ENCODE results near the gene PHAF1.

DNA sequence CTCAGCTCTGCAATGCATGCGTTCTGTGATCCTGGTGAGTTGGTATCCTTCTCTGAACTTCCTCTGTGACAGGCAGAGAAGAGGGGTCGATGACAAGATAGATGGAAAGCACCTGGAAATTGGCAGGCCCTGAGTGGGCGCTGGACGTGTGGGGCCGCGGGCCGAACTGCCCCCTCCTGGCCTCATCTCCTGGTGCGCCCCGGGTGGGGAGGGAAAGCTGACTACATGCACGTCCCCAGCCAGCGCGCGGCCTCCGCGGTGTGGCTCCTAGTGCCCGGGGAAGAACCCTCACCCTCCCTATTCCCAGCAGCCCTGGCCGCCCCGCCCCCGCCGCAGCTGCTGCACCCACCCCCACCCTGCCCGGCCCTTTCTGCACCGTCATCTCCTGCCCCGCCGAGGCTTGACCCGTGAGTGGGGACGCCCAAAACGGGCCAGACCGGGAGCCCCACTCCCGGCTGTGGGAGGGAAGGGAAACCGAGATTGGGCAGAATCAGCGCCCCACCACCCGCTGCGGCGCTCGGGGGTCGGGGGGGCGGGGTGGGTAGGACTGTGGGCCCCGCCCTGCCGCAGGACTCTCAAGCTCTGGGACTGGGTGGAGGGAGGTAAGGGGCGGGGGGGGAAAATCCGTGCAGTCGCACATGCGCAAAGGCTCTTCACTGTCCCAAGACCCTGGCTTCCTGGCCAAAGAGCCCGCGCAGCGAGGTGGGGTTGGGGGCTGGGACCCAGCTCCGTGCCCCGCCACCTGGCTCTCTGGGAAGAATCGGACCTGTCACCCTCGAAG is 60.6 kb downstream of the PHAF1 start, which contains the start of gene NOL3:
- TF ChIP-seq, protein P1, sequence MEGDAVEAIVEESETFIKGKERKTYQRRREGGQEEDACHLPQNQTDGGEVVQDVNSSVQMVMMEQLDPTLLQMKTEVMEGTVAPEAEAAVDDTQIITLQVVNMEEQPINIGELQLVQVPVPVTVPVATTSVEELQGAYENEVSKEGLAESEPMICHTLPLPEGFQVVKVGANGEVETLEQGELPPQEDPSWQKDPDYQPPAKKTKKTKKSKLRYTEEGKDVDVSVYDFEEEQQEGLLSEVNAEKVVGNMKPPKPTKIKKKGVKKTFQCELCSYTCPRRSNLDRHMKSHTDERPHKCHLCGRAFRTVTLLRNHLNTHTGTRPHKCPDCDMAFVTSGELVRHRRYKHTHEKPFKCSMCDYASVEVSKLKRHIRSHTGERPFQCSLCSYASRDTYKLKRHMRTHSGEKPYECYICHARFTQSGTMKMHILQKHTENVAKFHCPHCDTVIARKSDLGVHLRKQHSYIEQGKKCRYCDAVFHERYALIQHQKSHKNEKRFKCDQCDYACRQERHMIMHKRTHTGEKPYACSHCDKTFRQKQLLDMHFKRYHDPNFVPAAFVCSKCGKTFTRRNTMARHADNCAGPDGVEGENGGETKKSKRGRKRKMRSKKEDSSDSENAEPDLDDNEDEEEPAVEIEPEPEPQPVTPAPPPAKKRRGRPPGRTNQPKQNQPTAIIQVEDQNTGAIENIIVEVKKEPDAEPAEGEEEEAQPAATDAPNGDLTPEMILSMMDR (IDR thresholded peaks at IDR 0.05) = no peak
- no peak for TF ChIP-seq POLR2A (IDR thresholded peaks at IDR 0.05)
- no peak for TF ChIP-seq POLR2AphosphoS5 (IDR thresholded peaks at IDR 0.05)
